ENCODE measurements around the gene ARFIP1. TPM values are rescaled to one million over a fixed set of nuclear protein-coding genes. Genes with fewer than 3 reads are reported as not detected.

The ARFIP1 gene
- total RNA-seq, 1 donor from 2014 or later = 46.8 TPM

- no peak for DNase-seq
Measured at GRCh38 chr4:152939621-152940020, 159.9 kb downstream of the ARFIP1 start.

- no peak for DNase-seq
Measured at GRCh38 chr4:152940461-152940860, 160.7 kb downstream of the ARFIP1 start.

DNA sequence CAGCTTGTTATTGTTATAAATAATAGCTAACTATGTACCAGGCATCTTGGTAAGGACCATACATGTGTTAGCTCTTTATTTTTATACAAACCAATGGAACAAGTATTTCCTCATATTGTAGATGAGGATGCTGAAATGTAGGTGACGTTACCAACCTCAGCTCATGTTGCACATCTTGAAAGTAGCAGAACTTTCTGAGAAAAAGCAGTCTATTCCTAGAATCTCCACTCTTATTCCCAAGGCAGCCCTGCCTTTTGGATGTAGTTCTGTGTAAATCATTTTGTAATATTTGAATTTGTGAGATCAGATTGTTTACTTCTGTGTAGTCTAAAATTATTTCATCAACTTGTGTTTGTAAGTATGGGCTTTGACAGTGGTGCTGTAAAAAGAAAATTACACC, 161.7 kb downstream of the ARFIP1 start:
- DNase-seq = no peak

DNA sequence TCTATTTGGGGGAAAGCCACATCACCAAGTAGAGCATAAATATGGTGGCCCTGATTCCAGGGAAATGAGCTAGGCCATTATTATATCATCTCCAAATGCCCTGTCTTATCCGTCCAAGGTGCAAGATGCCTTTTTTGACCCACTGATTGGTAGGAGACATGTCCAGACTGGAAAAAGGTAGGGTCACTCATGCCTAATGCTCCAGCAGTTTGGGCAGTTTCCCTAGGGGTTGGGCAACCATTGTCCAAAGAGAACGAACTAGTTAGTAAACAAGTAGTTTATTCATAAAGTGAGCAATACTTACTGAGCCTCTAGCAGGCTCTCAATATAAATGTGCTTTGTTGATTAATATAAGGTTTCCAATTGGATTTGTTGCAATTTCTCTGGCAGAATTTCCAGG, 162.6 kb downstream of the ARFIP1 start:
- no peak for DNase-seq

- no peak for DNase-seq
Measured at GRCh38 chr4:152943672-152944071, 163.9 kb downstream of the ARFIP1 start.

DNA sequence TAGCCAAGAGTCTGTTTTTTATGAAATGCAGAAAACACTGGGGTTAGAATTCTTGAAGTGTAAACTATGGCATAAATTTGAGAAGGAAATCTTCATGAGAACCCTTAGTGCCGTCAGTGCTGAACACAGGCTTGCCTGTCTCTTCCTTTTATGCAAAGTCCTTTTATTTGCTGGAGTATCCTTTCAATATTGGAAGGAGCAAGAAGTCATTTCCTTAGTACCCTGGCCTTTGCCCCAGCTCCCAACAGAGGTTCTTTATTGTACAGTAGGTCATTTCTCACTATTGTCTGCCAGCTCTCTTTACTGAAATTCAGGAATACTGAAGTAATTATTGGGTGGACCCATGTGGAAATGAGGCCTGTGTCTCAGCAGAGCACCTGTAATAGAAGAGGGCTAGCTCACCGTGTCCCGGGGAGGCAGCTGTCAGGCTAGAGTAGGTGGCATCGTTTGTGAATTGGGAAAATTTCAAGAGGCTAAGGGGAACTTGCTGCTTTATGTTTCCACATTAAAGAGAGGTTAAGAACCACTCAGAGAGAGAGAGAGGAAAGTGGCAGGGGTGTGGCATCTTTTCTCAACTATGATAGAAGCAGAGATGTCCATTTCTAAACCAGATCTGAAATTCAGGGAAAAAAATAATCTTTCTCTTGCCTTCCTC, 165.0 kb downstream of the ARFIP1 start:
- no peak for DNase-seq

GRCh38 chr4:152945639-152946038, 165.9 kb downstream of the ARFIP1 start:
- no peak for DNase-seq

GRCh38 chr4:152946446-152946845, 166.7 kb downstream of the ARFIP1 start:
- no peak for DNase-seq

DNA sequence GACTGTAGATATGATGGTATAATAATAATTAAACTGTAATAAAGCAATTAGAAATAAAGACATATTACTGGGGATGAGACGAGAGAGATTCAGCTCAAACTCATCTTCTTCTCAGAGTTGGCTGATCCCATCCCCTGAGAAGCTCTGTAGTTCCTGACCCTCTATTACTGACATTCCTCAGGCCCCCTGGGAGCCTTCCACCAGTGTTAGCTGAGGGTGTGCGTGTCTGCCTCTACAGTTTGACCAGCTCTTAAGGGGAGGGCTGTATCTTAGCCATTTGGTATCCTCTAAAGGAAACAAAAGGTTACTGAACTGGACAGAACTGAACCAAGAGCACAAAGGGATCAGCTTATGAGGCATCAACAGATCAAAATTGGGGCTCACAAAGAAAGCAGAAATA, 167.6 kb downstream of the ARFIP1 start:
- DNase-seq = no peak

GRCh38 chr4:152949930-152950329, 170.2 kb downstream of the ARFIP1 start:
- DNase-seq = no peak

DNA sequence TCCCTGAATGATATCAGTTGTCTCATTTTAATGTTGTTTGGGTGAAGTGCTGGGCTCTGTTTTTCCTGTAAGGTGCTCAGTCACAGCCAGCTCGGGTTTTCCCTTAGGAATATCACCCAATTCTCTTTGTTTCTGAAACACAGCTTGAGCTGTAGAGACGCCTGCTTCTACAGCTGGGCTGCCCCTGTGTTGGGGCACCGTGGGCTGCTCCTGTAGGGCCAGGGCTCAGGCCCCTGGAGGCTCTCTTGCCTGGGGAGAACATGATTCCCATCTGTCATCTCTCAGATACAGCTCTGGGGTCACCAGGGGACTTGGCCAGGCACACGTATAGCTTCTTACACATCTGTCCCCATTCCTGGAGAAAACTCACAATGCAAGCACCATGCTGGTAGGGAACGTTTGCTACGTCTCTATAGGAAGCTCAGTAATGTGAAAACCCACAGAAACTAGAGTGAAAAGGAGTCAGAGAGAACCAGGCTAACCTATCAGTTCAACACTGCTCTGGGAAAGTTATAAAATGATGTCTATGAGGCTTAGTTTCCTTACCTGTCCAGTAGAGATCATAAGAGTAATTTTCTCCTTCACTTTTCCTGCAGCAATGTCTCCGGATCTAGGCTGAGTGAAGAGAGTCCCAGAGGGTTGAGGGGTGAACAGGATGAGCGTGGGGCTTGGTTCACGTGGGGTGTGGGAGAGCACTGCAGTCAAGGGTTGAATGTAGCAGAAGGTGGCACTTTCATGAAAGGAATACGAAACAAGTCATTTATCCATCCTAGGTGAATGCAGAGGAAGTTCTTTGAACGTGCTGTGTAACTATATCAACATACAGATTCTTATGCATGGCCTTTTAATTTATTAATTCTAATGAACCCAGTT, 170.9 kb downstream of the ARFIP1 start:
- DNase-seq = no peak

- DNase-seq = no peak
Measured at GRCh38 chr4:152951348-152951747, 171.6 kb downstream of the ARFIP1 start.

GRCh38 chr4:152953514-152953913, 173.8 kb downstream of the ARFIP1 start:
- DNase-seq = no peak

DNA sequence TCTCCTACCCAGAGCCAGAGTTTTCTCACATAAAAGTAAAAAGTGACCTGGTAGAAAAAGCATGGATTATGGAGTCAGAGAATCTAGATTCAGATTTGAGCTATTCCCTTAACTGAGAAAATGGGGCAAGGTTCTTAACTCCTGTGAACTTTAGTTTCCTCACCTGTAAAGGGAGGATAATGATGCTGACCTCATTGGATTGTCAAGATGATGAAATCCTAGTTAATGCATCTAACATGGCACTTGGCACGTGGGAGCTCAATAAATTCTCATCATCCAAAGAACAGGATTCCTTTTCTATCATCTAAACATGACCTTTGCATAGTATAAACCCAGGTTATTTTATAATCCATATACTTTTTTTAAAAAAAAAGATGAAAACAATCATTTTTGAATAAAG, 175.0 kb downstream of the ARFIP1 start:
- DNase-seq = no peak

GRCh38 chr4:152956147-152956546, 176.4 kb downstream of the ARFIP1 start:
- DNase-seq = no peak

DNA sequence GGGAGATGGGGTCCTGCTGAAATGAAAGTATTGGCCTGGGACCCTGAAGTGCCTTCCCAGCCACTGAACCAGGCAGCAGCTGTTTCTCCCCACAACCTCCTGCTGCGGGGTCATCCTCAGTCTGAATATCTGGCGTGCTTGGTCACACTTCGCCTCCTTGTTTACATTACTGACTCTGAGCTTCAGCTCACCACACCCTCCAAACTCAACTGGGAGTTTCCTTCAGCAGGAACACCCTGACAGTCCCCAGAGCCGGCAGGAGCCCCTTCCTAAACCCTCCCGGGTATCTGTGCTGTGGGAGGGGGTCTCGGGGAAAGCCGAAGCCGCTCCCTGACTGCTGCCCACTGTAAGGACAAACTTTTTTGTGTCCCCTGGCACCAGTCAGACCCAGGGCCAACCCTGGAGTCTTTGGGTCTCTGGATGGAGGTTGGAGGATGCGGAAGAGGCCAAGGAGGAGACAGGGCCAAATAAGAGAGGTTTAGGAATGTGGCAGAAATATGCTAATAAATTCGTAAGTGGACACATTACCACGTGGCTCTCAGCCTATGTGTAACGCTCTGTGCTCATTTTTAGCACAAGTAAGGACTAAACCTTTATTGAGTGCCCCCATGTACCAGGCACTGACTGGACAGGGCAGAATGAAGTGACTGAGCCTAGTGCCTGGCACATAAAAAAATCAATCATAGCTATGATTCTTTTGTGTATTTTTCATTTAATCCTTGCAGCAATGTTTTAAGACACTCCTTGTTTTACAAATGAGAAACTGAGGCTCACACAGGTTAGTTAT, 177.1 kb downstream of the ARFIP1 start:
- DNase-seq = no peak

DNA sequence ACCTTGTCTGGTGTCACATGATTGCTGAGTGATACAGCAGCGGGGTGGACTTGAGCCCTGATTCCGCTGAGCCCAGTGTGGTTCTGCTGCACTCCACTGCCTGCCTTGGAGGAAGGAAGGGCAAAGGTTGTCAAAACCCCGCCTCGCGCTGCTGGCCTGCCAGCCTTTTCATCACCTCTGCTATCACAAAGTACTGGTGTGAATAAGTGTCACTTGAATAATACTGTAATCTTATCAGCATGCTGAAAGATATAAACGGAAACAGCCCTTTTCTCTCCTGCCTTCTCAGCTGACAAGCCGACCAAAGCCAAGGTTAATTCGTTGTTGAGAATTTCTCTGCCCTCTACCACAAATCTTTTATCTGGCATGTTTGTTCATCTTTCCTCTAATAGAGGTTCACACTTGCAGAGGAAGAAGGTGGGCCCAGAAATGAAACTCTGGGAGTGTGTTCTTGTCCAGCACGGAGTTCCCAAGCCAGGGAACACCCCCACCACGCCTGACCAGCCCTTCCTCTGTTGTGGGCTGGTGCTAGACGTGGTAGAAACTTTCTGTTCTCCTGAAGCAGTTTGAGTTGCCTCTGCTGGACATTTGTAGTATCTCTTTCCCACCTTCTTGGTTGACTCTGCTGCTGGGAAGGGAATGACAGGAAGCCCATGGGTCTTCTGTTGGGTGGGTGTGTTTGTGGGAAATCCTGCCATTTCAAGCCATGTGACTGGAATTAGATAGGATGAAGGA, 177.8 kb downstream of the ARFIP1 start:
- no peak for DNase-seq

DNA sequence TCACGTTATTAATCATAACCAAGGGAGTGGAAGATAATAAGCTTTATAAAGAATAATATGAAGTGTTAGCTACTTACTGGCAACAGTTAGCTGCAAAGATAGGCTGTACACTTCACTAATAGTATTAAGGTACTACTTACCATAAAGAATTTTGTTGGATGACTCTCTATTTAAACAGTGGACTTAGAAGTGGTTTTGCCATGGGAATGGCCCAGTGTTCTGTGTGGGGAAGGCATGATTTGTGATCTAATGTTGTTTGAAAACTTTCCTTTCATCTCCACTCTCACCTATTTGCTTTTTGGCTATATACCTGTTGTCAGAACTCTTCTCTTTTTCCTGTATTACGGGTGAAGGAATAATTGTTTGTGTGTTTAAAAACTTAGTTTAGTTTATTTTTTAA, 179.3 kb downstream of the ARFIP1 start:
- no peak for DNase-seq

GRCh38 chr4:152960082-152960481, 180.3 kb downstream of the ARFIP1 start:
- no peak for DNase-seq

DNA sequence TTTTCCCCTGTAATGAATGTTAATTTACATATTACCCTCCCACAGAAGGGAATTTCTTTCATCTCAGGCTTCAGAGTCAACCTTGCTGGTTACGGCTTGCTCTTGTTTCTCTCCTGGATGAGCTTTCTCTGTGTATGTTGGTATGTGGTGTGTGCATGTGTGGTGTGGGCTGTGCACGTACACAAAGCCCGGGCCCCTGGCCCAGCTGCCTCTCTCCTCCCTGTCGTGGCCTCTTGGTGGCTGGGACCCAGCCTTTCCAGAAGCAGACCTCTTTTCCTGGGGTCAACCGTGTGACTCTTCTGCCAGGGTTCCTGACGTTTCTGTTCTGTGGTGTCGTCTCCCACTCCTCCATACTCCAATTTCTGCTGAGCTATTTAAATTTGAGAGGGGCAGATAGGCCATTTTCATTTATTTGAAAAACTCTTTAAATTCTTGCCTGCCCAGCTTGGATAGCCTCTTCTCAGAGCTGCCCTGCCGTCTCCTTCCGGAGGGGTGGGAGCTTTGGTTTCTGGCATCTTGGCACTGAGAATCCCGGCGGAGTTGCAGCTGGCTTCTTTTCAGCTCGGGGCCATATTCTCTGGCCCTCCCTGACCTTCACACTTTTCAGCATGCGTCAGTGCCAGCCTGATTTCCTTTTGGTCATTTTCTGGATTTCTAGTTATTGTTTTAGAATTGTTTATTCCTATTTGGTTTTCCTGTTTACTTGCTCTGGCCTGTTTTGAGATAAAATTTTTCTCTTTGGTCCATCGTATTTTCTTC, 181.4 kb downstream of the ARFIP1 start:
- DNase-seq = no peak

- DNase-seq = no peak
Measured at GRCh38 chr4:152961773-152962115, 182.0 kb downstream of the ARFIP1 start.
